Stimulated activated CD4-positive, alpha-beta T cell treated with anti-CD3 and anti-CD28 coated beads, Interleukin-1b, Interleukin-23, amount 100 ng/mL, for 1 hour (primary cell): ENCODE data around the gene KRTAP1-5.
"Not testable (repeated sequence)": the region's sequence is repeated elsewhere in the genome, so short reads cannot be mapped to it uniquely, and the experiment has no call there.

ENCODE experiments used
- DNase-seq, 2 donors: peaks; one replicate each; pipeline ENCODE4 v3.0.0-alpha.2; 2020; ENCODE audit warnings: low read depth in 2 of 2

Gene KRTAP1-5

DNA sequence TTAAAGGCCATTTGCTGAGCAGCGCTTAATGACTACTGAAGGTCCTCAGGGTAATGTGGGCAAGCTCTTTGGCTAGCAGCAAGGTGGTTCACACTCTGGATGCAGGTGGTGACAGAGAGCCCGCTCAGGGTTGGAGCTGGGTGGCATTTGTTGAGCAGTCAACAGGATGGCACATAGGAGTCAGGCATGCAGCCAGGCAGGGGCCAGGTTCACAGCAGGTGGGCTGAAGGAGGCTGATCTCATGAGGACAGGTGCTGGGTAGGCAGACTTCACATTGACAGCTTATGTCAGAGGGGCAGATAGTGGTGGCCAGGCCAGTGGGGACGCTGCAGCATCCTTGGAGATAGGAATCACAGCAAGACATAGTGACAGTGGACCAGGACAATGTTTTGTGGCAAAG, 22.6 kb downstream of the KRTAP1-5 start:
- DNase-seq = no peak

GRCh38 chr17:41003926-41004325, 23.1 kb downstream of the KRTAP1-5 start:
- DNase-seq = no peak

DNA sequence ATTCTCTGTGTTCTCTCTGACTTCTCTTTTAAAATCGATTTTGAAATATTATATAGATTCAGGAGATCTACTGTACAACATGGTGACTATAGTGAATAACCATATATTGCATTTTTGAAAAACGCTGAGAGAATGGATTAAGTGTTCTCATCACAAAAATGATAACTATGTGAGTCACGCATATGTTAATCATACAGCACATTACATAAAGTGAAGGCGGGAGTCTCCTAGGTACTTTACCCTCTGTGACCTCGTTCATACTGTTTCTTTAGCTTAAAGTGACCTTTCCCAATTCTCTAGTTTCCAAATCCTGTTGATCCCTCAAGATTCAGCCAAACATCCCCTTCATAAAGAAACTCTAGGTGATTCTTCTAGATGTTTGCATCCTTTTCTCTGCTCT, 24.2 kb downstream of the KRTAP1-5 start:
- no peak for DNase-seq

DNA sequence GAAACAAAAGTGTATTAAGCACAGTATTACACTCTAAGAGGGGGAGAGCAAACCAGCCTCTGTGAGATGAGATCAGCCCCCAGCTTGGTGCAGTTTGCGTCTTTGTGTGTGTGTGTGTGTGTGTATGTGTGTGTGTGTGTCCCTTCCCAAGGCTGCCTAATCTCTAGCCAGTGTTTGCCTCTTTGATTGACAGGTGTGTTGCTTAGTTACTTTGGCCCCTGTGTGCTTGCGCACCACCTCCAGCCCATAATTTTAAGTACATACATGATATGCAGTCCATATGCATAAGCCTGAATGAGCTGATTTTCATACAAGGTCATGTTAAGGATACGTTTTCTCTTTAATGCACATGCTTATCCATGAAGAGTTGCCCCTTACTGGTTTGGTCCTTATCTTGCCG, 25.2 kb downstream of the KRTAP1-5 start:
- DNase-seq = no peak

DNA sequence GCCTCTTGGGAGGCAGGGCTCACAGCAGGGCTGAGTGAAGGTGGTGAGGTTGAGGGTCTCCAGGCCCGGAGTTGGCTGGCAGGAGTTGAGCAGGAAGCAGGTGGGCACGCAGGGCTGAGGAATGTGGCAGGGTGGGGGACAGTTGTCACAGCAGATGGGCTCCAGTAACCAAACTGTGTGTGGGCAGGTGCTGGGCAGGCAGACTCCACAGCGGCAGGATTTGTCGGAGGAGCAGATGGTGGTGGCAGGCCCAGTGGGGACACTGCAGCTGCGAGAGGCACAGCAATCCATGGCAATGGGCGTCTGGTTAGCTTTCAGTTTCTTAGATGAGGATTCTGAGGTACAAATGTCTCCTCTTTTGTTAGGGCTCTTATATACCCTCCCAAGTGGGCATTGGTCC, 27.4 kb downstream of the KRTAP1-5 start, which contains the start of gene KRTAP3-2:
Gene KRTAP3-2, minus strand, starts transcription at position 344 of the 400 bp plus-strand sequence. Its CDS starts 53 bp downstream, at position 291.
- DNase-seq = not testable (repeated sequence)

- DNase-seq = no peak
Measured at GRCh38 chr17:40997361-40997760, 29.6 kb downstream of the KRTAP1-5 start.

DNA sequence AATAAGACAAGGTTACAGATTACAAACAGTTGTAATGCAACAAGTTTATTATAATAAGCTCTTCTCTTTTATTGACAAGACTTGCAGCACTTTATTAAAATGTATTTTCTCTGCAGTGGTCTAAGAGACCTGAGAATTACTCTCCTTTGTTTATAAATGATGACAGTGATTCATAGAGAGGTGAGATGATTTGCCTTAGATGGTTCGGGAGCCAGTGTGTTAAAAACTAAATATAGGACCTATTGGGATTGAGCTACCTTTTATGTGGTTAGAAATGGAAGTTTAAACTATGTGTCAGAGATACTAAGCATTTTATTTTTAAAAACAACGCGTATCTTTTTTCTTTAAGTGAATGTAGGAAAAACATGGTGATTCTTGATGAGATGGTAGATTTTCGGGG, 30.2 kb downstream of the KRTAP1-5 start:
- no peak for DNase-seq

DNA sequence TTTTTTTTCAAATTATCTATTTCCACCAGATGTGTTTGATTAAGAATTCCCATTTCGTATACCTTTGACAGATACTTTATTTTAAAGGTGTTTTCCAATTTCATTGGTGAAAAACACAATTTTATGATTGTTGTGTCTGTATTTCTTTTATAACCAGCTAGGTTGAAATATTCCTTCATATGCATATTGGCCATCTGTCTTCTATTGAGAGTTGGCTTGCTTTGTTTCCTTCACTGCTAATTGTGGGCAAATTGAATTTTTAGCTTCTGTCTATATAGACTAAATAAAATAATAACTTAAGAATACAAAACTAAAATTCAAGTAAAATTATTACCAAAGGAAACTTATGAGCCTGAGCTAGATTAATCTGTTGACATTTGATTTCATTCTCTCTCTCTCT, 31.9 kb downstream of the KRTAP1-5 start:
- DNase-seq = no peak

- DNase-seq = no peak
Measured at GRCh38 chr17:40993839-40994238, 33.2 kb downstream of the KRTAP1-5 start, which contains the start of gene KRTAP3-3. TSS of gene KRTAP3-3 (minus strand) at chr17:40994164. CDS start at chr17:40994097, 67 bp downstream.

GRCh38 chr17:40993084-40993483, 33.9 kb downstream of the KRTAP1-5 start:
- no peak for DNase-seq

DNA sequence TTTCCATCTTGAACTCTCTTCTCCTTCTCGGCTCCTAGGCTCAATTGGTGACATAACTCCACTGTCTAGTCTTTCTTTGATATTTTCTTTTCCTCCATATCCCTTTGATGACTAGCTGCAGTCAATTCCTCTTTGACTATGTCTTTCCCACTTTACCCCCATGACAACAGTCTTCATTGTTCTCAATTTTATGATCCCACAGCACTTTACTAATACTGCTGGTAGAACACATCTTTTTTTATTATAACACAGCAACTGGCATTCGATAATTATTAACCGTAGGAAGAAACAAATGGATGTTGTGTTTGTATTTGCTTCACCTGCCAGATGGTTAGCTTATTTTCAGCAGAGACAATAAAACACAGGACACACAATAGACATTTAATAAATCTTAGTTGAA, 34.3 kb downstream of the KRTAP1-5 start:
- DNase-seq = no peak

- no peak for DNase-seq
Measured at GRCh38 chr17:40986920-40987319, 40.1 kb downstream of the KRTAP1-5 start.

GRCh38 chr17:40984226-40984625, 42.8 kb downstream of the KRTAP1-5 start, which contains the start of gene KRT40:
TSS of gene KRT40 (minus strand) at chr17:40984326. CDS start at chr17:40984273, 53 bp downstream.
- no peak for DNase-seq

GRCh38 chr17:40981115-40981514, 45.9 kb downstream of the KRTAP1-5 start:
- no peak for DNase-seq

GRCh38 chr17:40980596-40980995, 46.4 kb downstream of the KRTAP1-5 start:
- DNase-seq = no peak

DNA sequence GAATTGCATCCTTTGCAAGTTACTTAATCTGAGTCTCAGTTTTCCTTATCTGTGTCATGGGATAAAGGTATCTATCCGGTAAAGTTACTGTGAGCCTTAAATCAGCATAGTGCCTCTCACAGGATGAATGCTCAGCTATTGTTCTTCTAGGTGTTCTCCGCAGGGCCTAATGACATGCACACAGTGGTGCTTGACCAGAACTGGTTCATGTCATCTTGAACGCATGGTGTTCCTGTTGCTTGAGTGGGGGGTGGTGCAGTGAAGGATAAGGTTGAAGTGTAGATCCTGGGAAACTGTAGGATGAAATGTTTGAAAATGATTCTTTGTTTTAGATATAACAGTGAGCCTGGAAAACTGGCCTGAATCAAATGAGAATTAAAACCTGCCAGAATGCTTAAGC, 46.9 kb downstream of the KRTAP1-5 start:
- no peak for DNase-seq

DNA sequence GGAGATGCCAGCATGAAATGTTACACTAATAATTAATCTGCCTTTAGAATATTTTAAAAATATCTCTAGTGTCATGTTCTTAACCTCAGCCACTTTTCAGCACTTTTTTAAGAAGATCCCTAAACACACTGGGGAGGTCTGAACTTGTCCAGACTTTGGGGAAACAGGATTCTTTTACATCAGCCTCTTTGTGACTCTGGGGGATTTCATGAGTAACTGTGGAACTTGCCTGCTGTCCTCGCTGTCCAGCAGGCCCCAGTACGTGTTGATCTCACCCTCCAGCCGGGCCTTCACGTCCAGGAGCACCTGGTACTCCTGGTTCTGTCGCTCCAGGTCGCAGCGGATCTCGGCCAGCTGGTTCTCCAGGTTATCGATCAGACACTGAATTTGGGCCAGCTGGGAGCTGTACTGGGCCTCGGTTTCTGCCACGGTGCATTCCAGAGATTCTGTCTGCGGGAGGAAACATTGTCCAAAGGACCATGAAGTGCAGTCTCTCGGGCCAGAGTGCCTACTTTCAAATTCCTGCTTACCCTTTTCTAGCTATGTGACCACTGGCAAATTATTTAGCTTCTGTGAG, 48.3 kb downstream of the KRTAP1-5 start:
- DNase-seq = no peak
